ENCODE measurements around the gene FRAT1. TPM values are rescaled to one million over a fixed set of nuclear protein-coding genes. Genes with fewer than 3 reads are reported as not detected.

Gene FRAT1
- total RNA-seq, 1 experiment from 2014 or later = 1.7 TPM

GRCh38 chr10:97273700-97274099, 45.4 kb upstream of the FRAT1 start:
- Histone ChIP-seq H3K9me3 (ENCODE audit: control insufficient read depth in 1 of 2, insufficient read depth in 1 of 2, low read depth in 1 of 2, low read length in 2 of 2) (no peaks in the 10 kb centered on the region), H3K4me1 (ENCODE audit: control insufficient read depth in 1 of 2, insufficient read depth in 2 of 2, low read length in 2 of 2) (peaks cover 2% of the 10 kb centered on the region in 2 experiments; a peak in 2 of 4 replicates), H3K9ac (ENCODE audit: low read length) (no peak overlapping the region), H3K36me3 (ENCODE audit: control insufficient read depth in 1 of 2, insufficient read depth in 2 of 2, low read length in 2 of 2) (no peaks in the 10 kb centered on the region), H3K4me3 (replicated peaks in 1 of 2; ENCODE audit: low read depth in 1 of 2, low read length in 2 of 2) (no peak overlapping the region), H4K20me1 (ENCODE audit: insufficient read depth) (no peaks in the 10 kb centered on the region), H3K4me2 (ENCODE audit: low read length) (no peak overlapping the region), H3K9me2 (ENCODE audit: insufficient read depth) (no peaks in the 10 kb centered on the region), H3K27me3 (ENCODE audit: insufficient read depth, low read length) (no peaks in the 10 kb centered on the region), H3K79me2 (ENCODE audit: insufficient read depth, low read length) (peaks cover 33% of the 10 kb centered on the region), H3K27ac (ENCODE audit: low read depth, low read length) (no peak overlapping the region), H2AFZ (ENCODE audit: low read depth, low read length, poor library complexity, severe bottlenecking) (no peak overlapping the region)
- no TSS peak for BruUV-seq (replicated peaks)
- ChIA-PET POLR2A (interaction anchor here (1.2 kb wide), 1 partner anchor 10 kb away, joined by 3 read pairs; no protein-coding TSS in a partner anchor), RAD21 (ENCODE audit: low non-redundant PET in 1 of 2, low total read pairs in 2 of 2, uncharacterized antibody in 2 of 2, unreplicated experiment in 2 of 2) (no interaction called here), CTCF (no interaction called here)
- ATAC-seq (no peak), DNase-seq (ENCODE audit: low read depth, low spot score) (no peak)
- intact Hi-C loops (cut with micrococcal nuclease) = no loop called here
- TF ChIP-seq REST (IDR thresholded peaks at IDR 0.05; ENCODE audit: low read depth) (no peak), SRF (IDR thresholded peaks at IDR 0.05; ENCODE audit: low read depth) (no peak), EZH2 (IDR thresholded peaks at IDR 0.05) (no peak), POLR2AphosphoS5 (IDR thresholded peaks at IDR 0.05; ENCODE audit: low read depth, low read length) (no peak), YY1 (IDR thresholded peaks at IDR 0.05; ENCODE audit: extremely low read depth, insufficient replicate concordance, low read depth, low read length) (no peak), ELF1 (IDR thresholded peaks at IDR 0.05; ENCODE audit: borderline replicate concordance, low read depth) (no peak), CTCF (IDR thresholded peaks at IDR 0.05 in 2 of 3, conservative IDR thresholded peaks at IDR 0.05 in 1 of 3; ENCODE audit: borderline replicate concordance in 1 of 3, insufficient read depth in 1 of 3, low read depth in 2 of 3, low read length in 2 of 3) (no peak), FOSL1 (IDR thresholded peaks at IDR 0.05; ENCODE audit: low read depth) (no peak), CEBPB (IDR thresholded peaks at IDR 0.05; ENCODE audit: low read depth) (no peak), TCF7L2 (IDR thresholded peaks at IDR 0.05; ENCODE audit: borderline replicate concordance, extremely low read depth, insufficient read depth, insufficient read length) (no peak), SP1 (IDR thresholded peaks at IDR 0.05; ENCODE audit: low read depth) (no peak)

Measured in HCT116 (cell line).